ENCODE results near the gene RASSF7.

DNA sequence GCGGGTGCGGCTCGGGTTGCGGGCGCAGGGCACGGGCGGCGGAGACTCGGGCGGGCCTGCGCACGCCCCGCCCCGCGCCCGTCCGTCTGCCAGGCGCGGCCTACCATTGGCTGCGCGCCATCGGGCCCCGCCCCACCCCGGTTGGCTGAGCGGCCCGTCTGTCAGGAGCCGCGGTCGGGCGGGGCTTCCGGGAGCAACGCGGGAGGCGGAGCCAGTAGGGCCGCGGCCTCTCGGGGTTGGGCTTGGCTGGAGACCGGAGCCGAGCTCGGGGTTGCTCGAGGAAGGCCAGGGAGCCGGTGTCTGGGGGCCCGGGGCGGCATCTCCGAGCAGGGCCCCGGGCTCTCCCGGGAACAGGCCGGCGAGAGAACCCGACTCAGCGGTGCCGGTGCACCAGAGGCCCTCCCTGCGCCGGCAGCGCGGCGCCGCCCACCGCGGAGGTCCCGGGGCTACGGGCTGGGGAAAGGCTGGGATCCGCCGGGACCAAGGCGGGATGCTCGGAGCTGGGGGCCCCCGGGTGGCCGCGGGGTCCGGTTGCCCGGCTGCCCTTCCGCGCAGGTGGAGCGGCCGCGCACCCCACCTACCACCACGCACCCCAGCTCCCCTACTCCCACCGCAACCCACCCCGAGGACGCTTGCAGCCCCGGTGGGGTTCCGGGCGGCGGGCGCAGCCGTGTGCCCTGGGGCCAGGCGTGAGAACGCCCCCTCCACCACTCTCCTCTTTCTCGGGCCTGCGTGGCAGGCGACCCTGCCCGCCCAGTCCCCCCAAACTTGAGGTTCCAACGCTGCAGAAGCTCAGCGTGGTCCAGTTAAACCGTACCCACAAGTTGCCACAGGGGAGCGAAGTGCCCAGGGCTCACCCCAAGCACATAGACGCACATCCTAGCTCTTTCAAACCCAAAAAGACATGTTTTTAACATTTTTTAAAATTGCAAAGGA lies 25.0 kb upstream of the RASSF7 start, which contains the start of gene HRAS:
- TF ChIP-seq POLR2A (IDR thresholded peaks at IDR 0.05), result no peak
- TF ChIP-seq, protein P1, sequence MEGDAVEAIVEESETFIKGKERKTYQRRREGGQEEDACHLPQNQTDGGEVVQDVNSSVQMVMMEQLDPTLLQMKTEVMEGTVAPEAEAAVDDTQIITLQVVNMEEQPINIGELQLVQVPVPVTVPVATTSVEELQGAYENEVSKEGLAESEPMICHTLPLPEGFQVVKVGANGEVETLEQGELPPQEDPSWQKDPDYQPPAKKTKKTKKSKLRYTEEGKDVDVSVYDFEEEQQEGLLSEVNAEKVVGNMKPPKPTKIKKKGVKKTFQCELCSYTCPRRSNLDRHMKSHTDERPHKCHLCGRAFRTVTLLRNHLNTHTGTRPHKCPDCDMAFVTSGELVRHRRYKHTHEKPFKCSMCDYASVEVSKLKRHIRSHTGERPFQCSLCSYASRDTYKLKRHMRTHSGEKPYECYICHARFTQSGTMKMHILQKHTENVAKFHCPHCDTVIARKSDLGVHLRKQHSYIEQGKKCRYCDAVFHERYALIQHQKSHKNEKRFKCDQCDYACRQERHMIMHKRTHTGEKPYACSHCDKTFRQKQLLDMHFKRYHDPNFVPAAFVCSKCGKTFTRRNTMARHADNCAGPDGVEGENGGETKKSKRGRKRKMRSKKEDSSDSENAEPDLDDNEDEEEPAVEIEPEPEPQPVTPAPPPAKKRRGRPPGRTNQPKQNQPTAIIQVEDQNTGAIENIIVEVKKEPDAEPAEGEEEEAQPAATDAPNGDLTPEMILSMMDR (IDR thresholded peaks at IDR 0.05), result no peak

Measured in lower leg skin (tissue), 3 donors.